Pancreas (tissue), 10 donors: ENCODE measurements around the gene CSTF2T. TPM values are rescaled to one million over a fixed set of nuclear protein-coding genes. Genes with fewer than 3 reads are reported as not detected.

Experiments
- ATAC-seq, 4 donors: fragments of 200-7000 bp; cut with Tn5 transposase; one replicate each; pipeline versions ENCODE4 v1.8.0 to v1.9.1; 2020; ENCODE audit warnings: mild to moderate bottlenecking in 4 of 4, moderate library complexity in 4 of 4
- DNase-seq, 6 donors: peaks; one replicate each; pipeline ENCODE4 v3.0.0-alpha.2; 2020
- FAIRE-seq: peaks from 2 replicates; lab custom pipeline; 2012; peaks lifted over from hg19 to GRCh38; lab: Jason Lieb, UNC
- H3K27ac ChIP-seq, 4 donors: fragments of 200-600 bp; sonication (generic); 1 replicate in 3 of 4; 2 replicates in 1 of 4; pipeline versions ENCODE4 v1.5.0 to v1.8.0; 2020
- H3K27me3 ChIP-seq, 4 donors: fragments of 200-600 bp; one replicate each; pipeline ENCODE4 v1.8.0; 2021
- H3K36me3 ChIP-seq, 3 donors: fragments of 200-600 bp; sonication (generic) in 1 of 3; one replicate each; pipeline versions ENCODE4 v1.5.0 to v1.8.0; 2020 to 2021
- H3K4me1 ChIP-seq, 3 donors: fragments of 200-600 bp; one replicate each; pipeline ENCODE4 v1.8.0; 2021
- H3K4me3 ChIP-seq, 4 donors: fragments of 200-600 bp; sonication (generic) in 2 of 4; one replicate each; pipeline versions ENCODE4 v1.5.0 to v1.8.0; 2020 to 2021
- H3K9me3 ChIP-seq, 4 donors: fragments of 200-600 bp; one replicate each; pipeline ENCODE4 v1.8.0; 2021
- WGBS, 2 donors: extraction: QIAGEN DNeasy Blood & Tissue Kit; methylation state at CpG; one replicate each; pipeline ENCODE4 v1.1.7; 2013; 5-methylcytosine and 5-hydroxymethylcytosine counted together
- intact Hi-C, 3 donors: fragments of 100-400 bp; cut with DNase I; formaldehyde crosslinking; loops; one replicate each; pipeline versions ENCODE4 v1.11.1 to v1.14.2; 2022
- polyA plus RNA-seq, 2 donors: library from polyadenylated mRNA; stranded (reverse); fragments of 200-250 nt; gene quantifications; one replicate each; pipeline ENCODE4 v1.2.3, GENCODE V29; 2013
- total RNA-seq, 6 donors: library from RNA; stranded (reverse); fragmentation: NEBNext Ultra II Directional in 4 of 6; extraction: Animal tissue kit (Norgen Biotek cat#: 25700) in 4 of 6; gene quantifications; one replicate each; pipeline versions ENCODE4 v1.2.1 to v1.2.4, GENCODE V29; 2021 to 2023
- TF ChIP-seq, protein P1 (sequence below), 4 donors: fragments of 200-600 bp; sonication (generic) in 3 of 4; IDR thresholded peaks; one replicate each; pipeline versions ENCODE4 v1.5.0 to v1.8.0; 2021; ENCODE audit warnings: antibody characterized with exemption in 4 of 4
- donor health status: healthy with polysubstance abuse.
- donor health status: DM: no; HTN: no; CAD: no; lungs with moderate emphysema.
- donor health status: DM: no; HTN: no; CAD: no.
- donor health status: control.
- donor health status: control.
- donor health status: Bipolar disorder and iron deficiency.
- donor health status: DM: yes; HTN: yes; CAD: no.
- donor health status: DM: no; HTN: no; CAD: no.
- donor health status: DM: no; HTN: no; CAD: no.
- donor health status: DM: yes; HTN: yes; CAD: no.

Gene CSTF2T
- total and polyA plus RNA-seq, 8 donors: 4.2 to 13.2 (median 7.8) TPM

DNA sequence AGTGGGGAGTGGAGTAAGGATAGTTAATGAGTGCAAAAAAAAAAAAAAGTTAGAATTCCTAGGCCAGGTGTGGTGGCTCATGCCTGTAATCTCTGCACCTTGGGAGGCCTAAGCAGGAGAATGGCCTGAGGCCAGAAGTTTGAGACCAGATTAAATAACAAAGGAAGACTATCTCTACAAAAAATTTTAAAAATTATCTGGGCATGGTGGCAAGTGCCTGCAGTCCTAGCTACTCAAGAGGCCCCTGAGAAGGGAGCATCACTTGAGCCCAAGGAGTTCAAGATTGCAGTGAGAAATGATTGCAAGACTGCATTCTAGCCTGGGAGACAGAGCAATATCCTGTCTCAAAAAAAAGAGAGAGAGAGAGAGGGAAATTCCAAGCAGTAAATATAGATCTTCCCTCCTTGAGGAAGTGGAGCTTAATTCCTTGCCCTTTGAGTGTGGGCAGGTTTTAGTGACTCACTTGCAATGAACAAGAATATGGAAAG lies 19.5 kb upstream of the CSTF2T start:
- Histone ChIP-seq H3K9me3 (no peaks in the 10 kb centered on the region), H3K36me3 (no peaks in the 10 kb centered on the region), H3K4me1 (no peaks in the 10 kb centered on the region), H3K4me3 (no peak overlapping the region), H3K27me3 (no peaks in the 10 kb centered on the region), H3K27ac (no peak overlapping the region)
- DNase-seq (no peak), ATAC-seq (no peak), FAIRE-seq (no peak)
- intact Hi-C loops: no loop called here
- TF ChIP-seq, protein P1, sequence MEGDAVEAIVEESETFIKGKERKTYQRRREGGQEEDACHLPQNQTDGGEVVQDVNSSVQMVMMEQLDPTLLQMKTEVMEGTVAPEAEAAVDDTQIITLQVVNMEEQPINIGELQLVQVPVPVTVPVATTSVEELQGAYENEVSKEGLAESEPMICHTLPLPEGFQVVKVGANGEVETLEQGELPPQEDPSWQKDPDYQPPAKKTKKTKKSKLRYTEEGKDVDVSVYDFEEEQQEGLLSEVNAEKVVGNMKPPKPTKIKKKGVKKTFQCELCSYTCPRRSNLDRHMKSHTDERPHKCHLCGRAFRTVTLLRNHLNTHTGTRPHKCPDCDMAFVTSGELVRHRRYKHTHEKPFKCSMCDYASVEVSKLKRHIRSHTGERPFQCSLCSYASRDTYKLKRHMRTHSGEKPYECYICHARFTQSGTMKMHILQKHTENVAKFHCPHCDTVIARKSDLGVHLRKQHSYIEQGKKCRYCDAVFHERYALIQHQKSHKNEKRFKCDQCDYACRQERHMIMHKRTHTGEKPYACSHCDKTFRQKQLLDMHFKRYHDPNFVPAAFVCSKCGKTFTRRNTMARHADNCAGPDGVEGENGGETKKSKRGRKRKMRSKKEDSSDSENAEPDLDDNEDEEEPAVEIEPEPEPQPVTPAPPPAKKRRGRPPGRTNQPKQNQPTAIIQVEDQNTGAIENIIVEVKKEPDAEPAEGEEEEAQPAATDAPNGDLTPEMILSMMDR (IDR thresholded peaks at IDR 0.05): no peak

DNA sequence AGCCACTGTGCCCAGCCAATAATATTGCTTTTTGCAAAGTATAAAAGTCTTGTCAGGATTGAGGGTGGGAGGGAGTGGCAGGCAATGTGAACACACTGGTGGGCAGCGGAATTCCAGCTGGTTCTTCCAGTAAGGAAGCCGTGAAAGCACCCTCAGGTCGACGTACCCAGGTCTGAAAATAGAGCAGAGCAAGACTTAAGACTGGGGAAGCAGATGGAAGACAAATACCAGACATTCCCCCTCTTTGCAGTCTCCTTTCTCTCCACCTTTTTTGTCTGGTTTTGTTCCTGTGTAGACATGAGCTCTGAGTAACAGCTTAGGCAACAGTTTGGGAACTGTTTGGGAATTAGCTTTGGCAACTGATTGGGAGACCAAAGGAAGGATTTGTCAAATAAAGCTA lies 17.6 kb upstream of the CSTF2T start:
- Histone ChIP-seq H3K9me3 (no peaks in the 10 kb centered on the region), H3K36me3 (no peaks in the 10 kb centered on the region), H3K4me3 (no peak overlapping the region), H3K27ac (no peak overlapping the region), H3K4me1 (no peaks in the 10 kb centered on the region), H3K27me3 (no peaks in the 10 kb centered on the region)
- ATAC-seq (no peak), DNase-seq (no peak), FAIRE-seq (no peak)
- intact Hi-C loops: no loop called here
- 86 to 90% methylated on average over 4 of the region's 4 CpGs for WGBS, 2 donors
- TF ChIP-seq, protein P1 (IDR thresholded peaks at IDR 0.05): no peak

DNA sequence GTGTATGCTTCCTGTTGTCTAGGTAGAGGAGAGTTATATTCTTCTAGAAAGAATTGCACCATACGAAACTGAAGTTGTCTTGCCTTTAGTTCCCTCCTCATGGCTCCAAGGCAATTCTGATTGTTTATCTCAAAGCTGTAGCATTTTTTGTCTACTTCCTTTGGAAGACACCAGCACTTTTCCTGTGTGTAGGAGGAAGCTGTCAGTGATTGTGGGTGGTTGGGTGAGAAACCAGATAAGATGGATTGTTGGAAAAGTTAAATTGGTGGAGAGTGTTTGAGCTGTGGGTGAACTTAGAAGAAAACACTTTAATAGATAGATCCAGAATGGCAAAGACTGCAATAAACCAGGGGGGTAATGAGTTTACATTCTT lies 12.1 kb upstream of the CSTF2T start:
- Histone ChIP-seq H3K9me3 (no peaks in the 10 kb centered on the region), H3K4me3 (no peak overlapping the region), H3K4me1 (no peaks in the 10 kb centered on the region), H3K27me3 (no peaks in the 10 kb centered on the region), H3K27ac (no peak overlapping the region), H3K36me3 (no peaks in the 10 kb centered on the region)
- DNase-seq (no peak), FAIRE-seq (no peak), ATAC-seq (no peak)
- TF ChIP-seq, protein P1 (IDR thresholded peaks at IDR 0.05): no peak
- intact Hi-C loops: no loop called here
- whole genome bisulfite sequencing, 2 donors: 61 to 74% methylated on average over 1 of the region's 1 CpG

DNA sequence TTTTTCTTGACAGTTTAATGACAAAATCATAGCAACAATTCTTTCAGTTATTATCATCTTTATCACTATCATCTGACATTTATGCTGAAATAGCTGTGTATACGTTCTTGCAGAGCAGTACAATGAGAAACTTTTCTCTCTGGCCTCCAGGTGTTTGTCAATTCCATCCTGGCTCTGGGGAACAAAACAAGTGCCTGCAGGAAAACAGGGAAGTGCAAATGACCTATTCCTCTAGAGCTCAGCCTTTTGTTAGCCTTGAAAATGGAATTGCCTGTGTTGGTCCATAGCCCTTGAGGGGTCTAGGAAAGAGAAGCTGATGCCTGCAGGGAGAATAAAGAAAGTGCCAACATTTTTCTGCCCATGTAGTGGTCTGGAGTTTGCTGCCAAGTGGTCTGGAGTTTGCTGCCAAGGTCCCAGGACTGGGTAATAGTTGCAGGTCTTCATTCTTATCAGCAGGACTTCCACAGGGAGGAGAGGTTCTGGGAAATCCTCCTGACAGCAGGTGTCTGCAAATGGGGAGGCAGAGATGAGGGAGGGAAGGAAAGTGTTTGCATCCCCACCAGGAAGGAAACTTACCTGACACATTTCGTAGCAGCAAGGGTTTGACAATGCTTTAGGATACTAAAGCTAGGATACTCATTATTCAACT lies 10.1 kb upstream of the CSTF2T start:
- no peak for ATAC-seq

DNA sequence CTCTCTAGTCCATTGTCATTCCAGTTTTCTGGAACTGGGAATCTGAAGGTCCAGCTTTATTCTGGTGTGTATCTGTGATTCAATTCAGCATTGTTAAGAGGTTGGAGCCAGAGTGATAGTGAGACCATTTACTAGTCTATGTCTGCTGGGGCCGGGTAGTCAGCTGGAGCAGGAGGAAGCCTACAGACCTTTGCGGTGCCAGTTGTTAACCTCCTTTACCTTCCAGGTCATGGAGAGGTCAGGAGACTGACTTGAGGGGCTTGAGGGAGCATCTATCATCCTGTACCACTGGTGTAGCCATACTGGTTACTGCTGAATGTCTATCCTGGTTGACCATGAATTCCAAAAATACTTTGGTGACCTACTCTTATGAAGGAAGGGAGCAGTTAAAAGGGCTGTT lies 9.2 kb upstream of the CSTF2T start:
- Histone ChIP-seq H3K9me3 (no peaks in the 10 kb centered on the region), H3K27me3 (no peaks in the 10 kb centered on the region), H3K36me3 (no peaks in the 10 kb centered on the region), H3K27ac (no peak overlapping the region), H3K4me1 (peaks cover 0 to 5% (median 5%) of the 10 kb centered on the region in 3 donors), H3K4me3 (no peak overlapping the region)
- TF ChIP-seq, protein P1 (IDR thresholded peaks at IDR 0.05): no peak
- intact Hi-C loops: no loop called here
- ATAC-seq (no peak), FAIRE-seq (no peak), DNase-seq (no peak)
- WGBS, 2 donors: 90 to 92% methylated on average over 2 of the region's 2 CpGs

More for the DNA sequence above, 10.1 kb upstream of the CSTF2T start:
- DNase-seq (no peak), FAIRE-seq (no peak)
- TF ChIP-seq, protein P1 (IDR thresholded peaks at IDR 0.05): no peak
- no peak overlapping the region for H3K4me3 ChIP-seq
- H3K36me3 ChIP-seq: no peaks in the 10 kb centered on the region
- intact Hi-C loops: no loop called here
- no peak overlapping the region for H3K27ac ChIP-seq
- H3K9me3 ChIP-seq: no peaks in the 10 kb centered on the region
- no peaks in the 10 kb centered on the region for H3K27me3 ChIP-seq
- peaks cover 0 to 5% (median 5%) of the 10 kb centered on the region in 3 donors for H3K4me1 ChIP-seq
- WGBS, 2 donors: 76 to 84% methylated on average over 2 of the region's 2 CpGs
